HG03565 (cell line): ENCODE results near the gene NMBR.
"Not testable (repeated sequence)": the region's sequence is repeated elsewhere in the genome, so short reads cannot be mapped to it uniquely, and the experiment has no call there.

Experiments
- ATAC-seq: cut with Tn5 transposase; IDR thresholded peaks from one replicate; pipeline ENCODE4 v1.9.1; 2021; ENCODE audit warnings: mild to moderate bottlenecking, moderate library complexity; ENCODE audit not compliant: unreplicated experiment

NMBR gene

DNA sequence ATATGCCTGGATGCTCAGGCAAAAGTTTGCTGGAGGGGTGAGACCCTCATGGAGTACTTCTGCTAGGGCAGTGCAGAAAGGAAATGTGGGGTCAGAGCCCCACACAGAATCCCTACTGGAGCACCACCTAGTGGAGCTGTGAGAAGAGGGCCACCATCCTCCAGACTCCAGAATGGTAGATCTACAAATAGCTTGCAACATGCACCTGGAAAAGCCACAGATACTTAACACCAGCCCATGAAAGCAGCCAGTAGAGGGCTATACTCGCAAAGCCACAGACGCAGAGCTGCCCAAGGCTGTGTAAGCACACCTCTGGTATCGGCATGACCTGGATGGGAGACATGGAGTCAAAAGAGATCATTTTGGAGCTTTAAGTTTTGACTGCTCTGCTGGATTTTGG, 74.9 kb downstream of the NMBR start:
- no peak for ATAC-seq

DNA sequence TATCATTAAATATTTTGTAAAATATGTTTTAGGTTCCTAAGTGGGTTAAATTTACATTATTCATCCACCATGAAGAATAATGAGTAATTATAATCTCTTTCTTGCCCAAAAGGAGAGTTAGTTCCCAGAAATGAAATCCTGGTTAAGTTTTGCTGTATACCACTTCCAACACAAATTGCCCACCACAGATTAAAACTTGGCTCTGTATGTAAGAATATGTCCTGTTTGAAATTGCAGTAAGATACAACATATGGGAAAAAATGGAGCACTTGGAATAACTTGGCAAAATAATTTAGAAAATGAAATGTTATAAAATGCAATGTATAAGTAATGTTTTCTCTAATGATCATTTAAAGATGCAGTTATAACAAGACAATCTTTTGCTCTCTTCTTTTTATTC, 78.5 kb downstream of the NMBR start:
- ATAC-seq: no peak

DNA sequence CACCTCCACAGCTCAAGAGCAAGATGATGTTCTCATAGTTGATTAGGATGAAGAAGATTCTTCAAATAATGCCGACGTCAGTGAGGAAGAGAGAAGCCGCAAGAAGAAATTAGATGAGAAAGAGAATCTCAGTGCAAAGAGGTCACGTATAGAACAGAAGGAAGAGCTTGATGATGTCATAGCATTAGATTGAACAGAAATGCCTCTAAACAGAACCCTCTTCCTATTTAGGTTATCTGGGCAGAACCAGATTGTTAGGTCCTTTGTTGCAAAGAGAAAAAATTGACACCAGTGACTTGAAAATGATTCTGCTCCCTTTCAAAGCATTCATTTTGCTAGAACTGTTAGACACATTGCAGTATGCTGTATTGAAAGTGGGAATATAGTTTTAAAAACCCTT, 84.1 kb downstream of the NMBR start:
- ATAC-seq: not testable (repeated sequence)

DNA sequence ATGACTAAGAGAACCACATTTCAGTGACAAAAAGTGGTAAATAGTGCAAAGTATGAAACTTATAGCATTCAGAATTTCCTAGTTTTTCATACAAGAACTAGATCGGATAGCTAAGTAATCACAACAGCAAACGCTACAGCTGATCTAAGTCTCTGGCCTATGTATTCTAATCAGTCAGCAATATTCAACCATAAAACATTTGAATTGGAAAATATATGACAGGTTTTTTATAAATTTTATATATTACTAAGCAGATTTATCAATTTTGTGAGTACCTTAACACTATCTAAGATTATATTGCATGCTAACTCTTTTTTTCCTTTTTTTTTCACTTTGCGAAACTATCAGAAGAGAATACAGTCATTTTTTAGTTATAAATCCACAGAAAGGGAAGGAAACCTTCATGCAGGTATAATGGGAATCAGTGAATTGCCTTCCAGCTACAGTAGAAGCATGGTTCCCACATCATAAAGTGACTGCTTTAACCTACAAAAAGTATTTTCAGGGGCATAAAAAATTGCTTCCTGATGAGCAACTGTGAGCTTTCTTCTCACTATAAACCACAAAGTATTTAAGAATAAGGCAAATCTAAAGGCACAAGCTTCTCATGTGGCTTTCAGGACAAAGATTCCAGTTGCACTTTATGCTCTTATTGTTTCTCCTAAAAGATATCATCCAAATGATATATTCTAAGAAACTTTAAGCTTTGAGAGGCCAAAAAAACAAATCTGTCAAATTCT, 88.2 kb downstream of the NMBR start:
- ATAC-seq: no peak

DNA sequence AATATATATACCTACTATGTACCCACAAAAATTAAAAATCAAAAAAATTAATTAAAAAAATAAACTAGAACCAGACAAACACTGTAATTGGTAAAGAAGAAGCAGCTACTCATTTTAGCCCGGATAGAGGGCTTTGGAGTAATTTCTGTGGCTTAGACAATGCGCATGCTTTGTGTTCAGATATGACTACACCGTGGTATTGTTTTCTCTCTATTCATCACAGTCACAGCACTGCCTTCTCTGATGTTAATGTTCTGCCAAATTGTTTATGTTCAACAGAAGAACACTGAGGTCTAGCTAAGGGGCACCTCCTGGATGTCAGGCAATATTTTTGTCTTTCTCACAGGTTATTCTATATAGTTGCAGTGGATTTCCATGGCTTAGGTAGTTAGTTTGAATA, 91.7 kb downstream of the NMBR start:
- ATAC-seq: peak; percentile 83

DNA sequence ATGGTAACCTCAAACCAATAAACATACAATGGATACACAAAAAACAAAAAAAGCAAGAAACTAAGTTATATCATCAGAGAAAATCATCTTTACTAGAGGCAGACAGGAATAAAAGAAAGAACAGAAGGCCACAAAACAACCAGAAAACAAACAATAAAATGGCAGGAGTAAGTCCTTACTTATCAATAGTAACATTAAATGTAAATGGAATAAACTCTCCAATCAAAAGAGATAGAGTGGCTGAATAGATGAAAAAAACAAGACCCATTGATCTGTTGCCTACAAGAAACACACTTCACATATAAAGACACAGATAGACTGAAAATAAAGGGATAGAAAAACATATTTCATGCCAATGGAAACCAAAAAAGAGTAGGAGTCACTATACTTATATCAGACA, 95.5 kb downstream of the NMBR start:
- ATAC-seq: no peak

DNA sequence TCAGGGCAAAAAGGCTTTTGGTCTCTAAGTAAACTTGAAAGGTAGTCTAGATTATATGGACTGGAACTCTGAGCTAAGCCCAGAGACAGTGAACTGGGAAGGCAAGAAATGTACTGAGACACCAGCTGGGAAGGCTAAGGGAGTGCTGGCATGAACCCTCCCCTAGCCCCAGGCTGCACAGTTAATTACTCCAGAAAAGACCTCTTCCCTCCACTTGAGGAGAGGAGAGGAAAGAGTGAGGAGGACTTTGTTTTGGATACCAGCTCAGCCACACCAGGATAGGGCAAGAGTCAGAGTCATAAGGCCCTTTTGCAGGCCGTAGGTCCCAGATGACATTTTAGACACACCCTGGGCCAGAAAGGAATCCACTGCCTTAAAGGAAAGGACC, 98.3 kb downstream of the NMBR start:
- ATAC-seq: no peak

DNA sequence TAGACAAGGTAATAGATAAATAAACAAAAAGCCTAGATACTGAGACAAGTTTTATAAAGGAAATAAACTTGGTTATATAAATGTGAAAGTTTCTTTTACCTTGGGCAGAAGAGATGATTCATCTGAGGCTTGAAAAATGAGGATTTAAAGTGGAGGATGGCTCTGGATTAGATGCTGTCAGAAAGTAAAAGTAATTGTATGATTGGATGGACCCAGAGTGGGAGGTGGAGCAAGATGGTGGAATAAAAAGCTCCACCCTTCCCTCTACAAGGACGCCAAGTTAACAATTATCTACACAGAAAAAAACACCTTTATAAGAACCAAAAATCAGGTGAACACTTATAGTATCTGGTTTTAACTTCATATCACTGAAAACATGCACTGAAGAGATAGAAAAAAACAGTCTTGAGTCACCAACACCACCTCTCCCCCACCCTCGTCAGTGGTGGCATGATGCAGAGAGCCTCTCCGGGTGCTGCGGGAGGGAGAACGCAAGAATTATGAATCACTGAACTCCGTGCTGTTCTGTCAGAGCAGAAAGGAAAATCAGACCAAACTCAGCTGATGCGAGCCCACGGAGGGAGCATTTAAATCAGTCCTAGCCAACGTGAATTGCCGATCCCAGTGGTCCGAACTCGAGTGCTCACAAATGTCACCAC, 98.9 kb downstream of the NMBR start:
- no peak for ATAC-seq

DNA sequence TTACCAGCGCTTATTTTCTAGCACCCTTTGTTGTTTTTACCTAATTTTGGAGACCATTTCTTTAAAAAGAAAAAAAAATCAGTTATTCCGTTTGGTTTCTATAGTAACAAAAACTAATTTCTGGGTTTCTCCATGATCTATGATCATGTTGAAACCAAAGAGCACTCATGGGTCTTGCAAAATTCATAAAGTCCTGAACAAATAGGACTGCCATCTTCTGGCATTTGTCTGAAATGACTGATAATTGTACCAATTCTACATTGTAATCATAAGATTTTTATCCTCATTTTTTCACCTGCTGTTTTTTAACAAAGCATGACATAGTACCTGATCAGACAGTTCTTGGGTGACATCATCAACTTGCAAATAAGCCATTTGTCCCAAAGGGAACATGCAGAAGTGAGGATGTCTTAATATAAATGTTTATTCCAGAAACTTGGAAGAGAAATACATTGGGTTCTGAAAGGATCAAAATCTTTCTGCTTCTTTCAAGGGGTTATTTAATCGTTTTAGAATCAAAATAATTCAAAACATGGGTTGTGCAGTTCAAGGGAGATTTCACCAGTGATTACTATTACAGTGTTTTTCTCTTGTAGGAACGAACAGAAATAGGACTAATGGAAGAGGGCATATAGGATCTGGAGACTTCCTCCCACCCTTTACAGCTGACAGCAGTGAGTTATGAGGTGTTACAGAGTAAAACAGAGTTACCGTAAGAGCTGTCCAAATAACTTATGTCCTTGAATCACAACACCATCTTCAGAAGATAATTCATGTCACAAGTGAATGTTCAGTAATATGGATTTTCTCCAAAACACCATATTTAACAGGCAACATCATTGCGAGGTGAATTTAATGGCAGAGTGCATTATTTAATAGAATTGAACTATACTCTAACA, 101.3 kb downstream of the NMBR start:
- no peak for ATAC-seq

DNA sequence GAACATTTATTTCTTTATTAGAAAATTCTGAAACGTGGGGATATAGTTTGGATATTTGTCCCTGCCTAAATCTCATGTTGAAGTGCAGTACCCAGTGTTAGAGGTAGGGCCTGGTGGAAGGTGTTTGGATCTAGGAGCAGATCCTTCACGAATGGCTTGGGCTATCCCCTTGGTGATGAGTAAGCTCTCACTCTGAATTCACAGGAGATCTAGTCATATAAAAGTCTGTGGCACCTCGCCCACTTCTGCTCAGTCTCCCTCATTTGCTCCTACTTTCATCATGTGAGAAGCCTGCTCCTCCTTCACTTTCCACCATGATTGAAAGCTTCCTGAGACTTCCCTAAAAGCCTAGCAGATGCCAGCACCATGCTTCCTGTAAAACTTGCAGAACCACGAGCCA, 111.0 kb downstream of the NMBR start:
- ATAC-seq: no peak

DNA sequence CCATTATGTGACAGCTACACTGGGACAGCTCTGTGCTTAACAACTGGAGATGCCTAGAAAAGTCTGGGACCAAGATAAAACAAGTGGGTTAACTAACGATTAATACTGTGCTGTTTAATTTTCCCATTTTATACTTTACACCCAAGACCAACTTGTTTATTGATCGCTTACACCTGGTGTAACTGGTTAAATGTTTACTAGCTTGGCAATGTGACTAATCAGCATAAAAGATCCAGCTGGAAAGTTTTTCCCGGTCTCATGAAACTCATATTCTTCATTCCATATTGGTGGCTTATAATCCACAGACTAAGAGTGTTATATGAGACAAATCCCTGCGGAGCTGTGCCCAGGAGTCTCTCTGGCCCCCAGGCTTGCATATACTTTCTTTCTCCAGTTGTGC, 115.9 kb downstream of the NMBR start:
- ATAC-seq: no peak

DNA sequence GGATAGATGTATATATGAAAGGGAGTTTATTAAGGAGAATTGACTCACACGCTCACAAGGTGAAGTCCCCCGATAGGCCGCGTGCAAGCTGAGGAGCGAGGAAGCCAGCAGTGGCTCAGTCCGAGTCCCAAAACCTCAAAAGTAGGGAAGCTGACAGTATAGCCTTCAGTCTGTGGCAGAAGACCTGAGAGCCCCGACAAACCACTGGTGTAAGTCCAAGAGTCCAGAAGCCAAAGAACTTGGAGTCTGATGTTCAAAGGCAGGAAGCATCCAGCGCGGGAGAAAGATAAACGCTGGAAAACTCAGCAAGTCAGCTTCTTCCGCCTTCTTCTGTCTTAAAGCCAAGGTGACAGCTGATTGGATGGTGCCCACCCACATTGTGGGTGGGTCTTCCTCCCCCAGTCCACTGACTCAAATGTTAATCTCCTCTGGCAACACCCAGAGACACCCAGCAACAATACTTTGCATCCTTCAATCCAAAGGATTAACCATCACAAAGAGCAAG, 116.8 kb downstream of the NMBR start:
- ATAC-seq: no peak

DNA sequence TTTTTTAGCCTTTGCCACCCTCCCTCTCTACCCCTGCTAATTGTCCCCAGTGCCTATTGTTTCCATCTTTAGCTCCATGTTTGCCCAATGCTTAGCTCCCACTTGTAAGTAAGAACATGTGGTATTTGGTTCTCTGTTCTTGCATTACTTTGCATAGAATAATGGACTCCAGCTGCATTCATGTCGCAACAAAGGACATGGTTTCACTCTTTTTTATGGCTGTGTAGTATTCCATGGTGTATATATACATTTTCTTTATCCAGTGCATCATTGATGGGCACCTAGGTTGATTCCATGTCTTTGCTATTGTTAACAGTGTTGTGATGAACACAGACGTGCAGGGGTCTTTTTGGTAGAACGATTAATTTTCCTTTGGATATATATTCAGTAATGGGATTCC, 118.4 kb downstream of the NMBR start:
- no peak for ATAC-seq

DNA sequence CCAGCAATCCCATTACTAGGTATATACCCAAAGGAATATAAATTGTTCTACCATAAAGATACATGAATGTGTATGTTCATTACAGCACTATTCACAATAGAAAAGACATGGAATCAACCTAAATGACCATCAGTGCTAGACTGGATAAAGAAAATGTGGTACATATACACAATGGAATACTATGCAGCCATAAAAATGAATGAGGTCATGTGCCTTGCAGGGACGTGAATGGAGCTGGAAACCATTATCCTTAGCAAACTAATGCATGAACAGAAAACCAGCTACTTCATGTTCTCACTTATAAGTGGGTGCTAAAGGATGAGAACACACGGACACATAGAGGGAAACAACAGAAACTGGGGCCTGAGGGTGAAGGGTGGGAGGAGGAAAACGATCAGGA, 119.1 kb downstream of the NMBR start:
- ATAC-seq: not testable (repeated sequence)

DNA sequence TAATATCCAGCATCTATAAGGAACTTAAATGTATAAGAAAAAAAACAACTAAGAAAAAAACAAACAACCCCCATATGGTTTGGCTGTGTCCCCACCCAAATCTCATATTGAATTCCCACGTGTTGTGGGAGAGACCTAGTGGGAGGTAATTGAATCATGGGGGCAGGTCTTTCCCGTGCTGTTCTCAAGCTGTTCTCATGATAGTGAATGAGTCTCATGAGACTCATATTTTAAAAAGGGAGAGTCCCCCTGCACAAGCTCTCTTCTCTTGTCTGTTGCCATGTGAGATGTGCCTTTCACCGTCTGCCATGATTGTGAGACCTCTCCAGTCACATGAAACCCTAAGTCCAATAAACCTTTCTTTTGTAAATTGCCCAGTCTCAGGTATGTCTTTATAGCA, 119.8 kb downstream of the NMBR start:
- ATAC-seq: no peak

DNA sequence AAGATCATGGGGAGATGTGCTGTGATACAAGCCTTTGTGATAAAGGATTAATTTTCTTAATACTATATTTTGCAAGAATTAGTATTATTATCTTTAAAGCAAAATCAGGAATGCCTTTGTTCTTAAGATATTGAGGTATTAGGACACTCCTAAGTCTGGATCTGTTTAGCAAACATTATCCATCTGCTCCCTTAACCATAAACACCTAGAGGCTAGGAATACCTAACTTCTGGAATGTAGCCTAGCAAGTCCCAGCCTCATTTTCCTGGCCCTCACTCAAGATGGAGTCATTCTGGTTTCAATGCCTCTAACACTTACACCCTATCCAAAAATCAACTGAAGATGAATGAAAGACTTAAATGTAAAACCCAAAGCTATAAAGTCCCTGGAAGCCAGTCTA, 120.5 kb downstream of the NMBR start:
- ATAC-seq: no peak
